NCI-H524 treated with DMSO at 0.1 percent for 48 hours (cell line): ENCODE measurements around the gene DNASE1L3.
"Not testable (repeated sequence)": the region's sequence is repeated elsewhere in the genome, so short reads cannot be mapped to it uniquely, and the experiment has no call there.

Source experiments
- DNase-seq: peaks from one replicate; lab custom pipeline; 2025; lab: John Stamatoyannopoulos, UW

DNASE1L3 gene

DNA sequence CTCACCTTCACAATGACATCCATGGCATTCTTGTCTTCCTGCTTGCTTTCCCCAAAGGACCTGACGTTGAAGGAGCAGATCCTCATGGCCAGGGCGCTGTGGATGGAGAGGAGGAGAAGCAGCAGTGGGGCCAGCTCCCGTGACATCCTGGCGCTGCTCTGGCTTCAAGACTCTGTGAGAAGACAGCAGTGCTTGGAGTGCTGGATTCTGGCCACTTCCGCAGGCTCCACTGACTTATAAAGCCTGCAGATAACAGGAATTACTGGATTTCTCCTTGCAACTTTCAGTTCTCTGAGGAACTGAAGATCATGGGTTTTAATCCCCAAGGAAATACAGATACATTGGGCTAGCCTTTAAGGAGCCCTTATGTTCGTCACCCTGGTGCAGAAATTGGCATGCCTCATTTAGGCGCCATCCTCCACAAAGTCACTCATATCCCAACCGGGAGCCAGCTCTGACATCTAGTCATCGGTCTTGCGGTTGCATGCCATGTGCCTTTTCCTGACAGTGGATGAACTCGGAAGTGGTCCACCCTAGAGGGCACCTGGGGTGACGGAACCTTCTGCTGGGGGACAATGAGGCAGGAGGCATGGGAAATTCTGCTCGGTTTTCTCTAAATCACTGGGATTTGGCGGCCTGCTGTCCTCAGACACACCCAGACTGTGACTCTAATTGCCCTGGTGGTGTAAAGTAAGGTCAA is at the start of gene DNASE1L3:
Gene DNASE1L3 (minus strand): TSS at position 212 of the 700 bp plus-strand sequence. CDS start 66 bp downstream, at position 146.
- no peak for DNase-seq

DNA sequence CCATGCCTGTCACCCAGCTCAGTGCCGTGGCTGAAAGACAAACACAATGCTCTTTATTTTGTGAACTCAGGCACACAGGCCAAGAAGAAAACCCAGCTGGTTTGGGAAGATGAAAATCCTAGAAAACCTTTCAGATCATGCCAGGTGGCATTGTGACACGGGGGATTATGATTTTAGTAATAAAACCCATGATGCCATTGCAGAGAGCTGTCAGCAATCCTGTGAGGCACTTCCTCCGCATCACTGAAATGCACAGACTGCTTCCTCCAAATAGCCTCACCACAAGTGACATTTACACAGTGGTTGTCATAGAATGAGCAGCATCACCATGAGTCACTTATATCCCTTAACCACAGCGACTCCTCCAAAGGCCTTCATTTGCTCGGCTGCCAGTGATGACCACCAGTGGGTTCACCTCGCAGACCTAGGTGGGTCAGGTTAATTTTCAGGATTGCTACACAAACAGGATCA is 49.5 kb upstream of the DNASE1L3 start:
- DNase-seq = no peak

DNA sequence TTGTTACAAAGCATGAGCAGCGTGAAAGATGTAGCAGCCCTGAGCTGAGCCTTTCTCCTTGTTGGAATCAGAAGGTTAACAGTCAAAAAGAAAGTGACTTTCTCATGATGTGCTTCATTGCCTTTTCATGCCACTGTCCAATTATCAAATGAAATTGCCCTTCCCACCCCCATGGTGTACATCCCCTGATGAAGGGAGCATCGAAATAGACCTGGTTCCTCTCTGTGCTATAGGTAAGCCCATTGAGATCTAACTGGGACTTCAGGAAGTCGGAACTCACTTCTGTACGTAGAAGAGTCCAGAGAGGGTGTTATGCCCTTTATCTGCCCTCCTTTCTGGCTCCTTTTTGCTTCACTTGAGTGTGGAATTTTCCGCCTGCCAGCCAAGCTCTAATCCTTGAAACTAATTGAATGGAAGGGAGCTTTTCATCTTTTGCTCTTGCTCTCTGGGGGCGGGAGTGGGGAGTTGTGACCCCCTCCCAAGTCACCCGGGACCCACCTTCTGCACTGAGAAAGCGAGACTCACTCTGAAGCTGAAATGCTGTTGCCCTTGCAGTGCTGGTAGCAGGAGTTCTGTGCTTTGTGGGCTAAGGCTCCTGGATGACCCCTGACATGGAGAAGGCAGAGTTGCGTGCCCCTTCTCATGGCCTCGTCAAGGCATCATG is 47.8 kb upstream of the DNASE1L3 start:
- no peak for DNase-seq

- DNase-seq = no peak
These were observed 45.7 kb upstream of the DNASE1L3 start for GRCh38 chr3:58256511-58256910.

DNA sequence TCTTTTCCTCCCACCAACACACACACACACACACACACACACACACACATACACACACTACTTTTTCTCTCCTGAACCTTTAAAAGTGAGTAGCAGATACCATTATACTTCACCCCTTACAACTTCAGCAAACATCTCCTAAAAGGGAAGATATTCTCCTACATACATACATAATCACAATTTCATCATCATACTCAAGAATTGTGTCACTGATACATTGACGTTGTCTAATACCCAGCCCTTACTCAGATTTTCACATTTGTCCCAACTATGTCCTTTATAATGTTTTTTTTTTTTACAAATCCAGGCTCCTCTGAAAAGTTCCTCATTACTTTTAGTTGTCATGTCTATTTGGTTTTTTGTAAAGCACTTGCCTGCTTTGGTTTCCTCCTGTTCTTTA is 45.3 kb upstream of the DNASE1L3 start:
- DNase-seq = no peak

DNA sequence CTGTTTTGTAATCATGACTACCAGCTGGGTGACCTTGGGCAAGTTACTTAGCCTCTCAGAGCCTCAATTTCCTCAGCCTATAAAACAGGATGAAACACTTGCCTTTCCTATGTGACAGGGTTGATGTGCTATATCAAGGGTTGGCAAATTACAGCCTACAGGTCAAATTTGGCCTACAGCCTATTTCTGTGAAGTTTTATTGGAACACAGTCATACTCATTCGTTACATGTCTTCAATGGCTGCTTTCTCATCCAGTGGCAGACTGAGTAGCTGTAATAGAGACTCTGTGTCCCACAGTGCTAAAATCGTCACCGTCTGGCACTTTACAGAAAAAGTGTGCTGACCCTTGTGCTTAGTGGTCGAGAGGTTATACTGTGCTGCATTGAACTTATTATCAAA is 43.4 kb upstream of the DNASE1L3 start:
- no peak for DNase-seq

DNA sequence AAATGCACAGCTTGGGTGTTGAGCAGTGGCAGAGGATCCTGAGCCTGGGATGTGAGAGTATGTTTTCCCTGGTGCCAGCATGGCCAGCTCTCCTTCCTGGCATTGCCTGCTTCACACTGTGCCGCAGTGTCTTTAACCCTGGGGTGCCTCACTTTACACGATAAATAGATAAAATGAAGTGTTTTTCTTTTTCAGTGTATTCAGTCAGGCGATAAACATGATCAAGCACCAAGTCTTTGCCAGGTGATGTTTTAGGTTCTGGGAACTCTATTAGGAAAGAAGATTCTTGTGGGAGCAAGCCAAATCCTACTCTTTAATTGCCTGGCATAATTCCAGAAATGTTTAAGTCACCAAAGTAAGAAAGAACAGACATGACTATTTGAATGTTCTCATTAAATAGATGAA is 40.9 kb upstream of the DNASE1L3 start:
- DNase-seq = no peak

GRCh38 chr3:58250093-58250707 is 39.4 kb upstream of the DNASE1L3 start:
- DNase-seq = no peak

DNA sequence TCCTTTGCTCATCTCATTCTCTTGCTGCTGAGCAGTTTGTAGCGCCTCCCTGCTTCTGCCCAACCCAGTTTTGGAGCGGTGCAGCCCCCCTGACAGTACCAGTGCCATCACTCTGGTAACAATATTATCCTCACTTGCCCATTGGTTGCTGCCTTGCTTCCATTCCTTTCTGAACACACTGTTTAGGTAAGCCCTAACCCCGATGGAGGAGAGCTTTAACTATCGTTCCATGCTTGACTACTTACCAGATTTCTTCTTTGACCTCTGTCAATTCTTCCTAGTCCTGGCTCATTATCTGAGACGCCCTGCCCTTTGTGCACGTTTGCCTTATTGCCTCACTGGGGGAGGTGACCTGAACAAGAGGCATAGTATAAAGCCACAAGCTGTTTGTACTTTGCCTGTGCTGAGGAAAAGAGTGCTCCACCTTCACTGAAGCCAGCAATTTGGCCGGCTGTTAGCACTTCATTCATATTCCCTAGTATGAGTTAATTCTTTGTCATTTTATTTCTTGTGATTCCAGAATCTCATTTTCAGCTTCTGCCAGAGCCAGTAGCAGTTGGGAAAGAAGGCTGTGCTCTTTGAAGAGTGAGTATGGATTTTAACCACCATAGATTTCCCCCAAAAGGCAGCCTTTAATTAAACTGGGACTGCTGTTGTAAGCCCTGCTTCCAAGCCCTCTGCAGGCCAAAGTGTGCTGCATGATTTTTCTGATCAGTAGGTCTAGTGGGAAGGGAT is 38.8 kb upstream of the DNASE1L3 start:
- no peak for DNase-seq

GRCh38 chr3:58246148-58247047 is 35.6 kb upstream of the DNASE1L3 start:
- no peak for DNase-seq

- DNase-seq = no peak
These were observed 33.3 kb upstream of the DNASE1L3 start for GRCh38 chr3:58243976-58244585.

DNA sequence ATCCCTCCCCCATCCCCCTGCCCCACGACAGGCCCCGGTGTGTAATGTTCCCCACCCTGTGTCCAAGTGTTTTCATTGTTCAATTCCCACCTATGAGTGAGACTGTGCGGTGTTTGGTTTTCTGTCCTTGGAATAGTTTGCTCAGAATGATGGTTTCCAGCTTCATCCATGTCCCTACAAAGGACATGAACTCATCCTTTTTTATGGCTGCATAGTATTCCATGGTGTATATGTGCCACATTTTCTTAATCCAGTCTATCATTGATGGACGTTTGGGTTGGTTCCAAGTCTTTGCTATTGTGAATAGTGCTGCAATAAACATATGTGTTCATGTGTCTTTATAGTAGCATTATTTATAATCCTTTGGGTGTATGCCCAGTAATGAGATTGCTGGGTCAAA is 32.1 kb upstream of the DNASE1L3 start:
- not testable (repeated sequence) for DNase-seq

- DNase-seq = no peak
These were observed 31.6 kb upstream of the DNASE1L3 start for GRCh38 chr3:58242340-58242739.

DNA sequence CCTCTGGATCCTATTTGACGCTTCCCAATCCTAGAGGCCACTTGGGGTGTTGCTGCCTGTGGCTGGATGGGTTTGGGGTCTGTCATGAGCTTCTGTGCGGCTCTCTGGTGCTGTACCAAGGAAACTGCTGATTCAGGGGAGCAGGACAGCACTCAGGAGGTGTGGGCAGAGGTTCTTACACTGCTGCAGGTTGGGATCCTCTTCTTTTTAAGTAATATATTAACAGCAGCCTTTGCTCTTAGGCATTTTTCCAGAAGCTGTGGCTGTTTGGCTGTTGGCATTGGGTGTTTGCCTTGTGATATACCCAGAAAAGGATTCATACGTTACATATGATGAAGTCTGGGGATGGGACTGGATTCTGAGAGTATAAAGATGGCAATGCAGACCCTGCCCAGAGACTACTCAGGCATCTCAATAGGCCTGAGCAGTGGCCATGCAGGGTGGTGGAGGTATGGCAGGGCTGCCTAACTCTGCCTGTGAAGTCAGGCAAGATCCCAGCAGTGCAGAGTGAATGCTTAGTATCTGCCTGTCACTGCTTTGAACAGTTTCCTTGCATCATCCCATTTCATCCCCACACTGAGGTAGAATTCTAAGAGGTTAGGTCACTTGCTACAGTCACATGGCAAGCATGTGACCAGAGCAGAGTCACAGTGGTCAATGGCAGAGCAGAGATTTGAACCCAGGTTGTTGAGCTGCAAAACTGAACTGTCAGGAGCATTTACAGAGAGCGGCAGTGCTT is 30.7 kb upstream of the DNASE1L3 start:
- no peak for DNase-seq

DNA sequence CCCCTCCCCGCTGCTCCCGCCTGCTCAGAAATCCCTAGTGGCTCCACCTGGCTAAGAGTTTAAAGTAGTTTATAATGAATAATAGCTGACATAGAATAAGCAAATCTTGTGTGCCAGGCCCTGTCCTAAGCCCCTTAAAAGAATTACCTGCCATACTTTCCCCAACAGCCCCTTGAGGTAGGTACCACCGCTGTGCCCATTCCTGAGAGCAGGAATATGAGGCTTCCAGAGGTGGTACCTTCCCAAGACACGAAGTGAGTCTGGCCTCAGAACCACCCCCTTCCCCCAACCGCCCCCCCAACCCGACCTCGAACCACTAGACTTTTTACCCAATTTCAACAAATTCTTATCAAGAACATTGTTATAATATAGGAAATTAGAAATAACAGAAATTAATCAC is 28.1 kb upstream of the DNASE1L3 start:
- DNase-seq = no peak

DNA sequence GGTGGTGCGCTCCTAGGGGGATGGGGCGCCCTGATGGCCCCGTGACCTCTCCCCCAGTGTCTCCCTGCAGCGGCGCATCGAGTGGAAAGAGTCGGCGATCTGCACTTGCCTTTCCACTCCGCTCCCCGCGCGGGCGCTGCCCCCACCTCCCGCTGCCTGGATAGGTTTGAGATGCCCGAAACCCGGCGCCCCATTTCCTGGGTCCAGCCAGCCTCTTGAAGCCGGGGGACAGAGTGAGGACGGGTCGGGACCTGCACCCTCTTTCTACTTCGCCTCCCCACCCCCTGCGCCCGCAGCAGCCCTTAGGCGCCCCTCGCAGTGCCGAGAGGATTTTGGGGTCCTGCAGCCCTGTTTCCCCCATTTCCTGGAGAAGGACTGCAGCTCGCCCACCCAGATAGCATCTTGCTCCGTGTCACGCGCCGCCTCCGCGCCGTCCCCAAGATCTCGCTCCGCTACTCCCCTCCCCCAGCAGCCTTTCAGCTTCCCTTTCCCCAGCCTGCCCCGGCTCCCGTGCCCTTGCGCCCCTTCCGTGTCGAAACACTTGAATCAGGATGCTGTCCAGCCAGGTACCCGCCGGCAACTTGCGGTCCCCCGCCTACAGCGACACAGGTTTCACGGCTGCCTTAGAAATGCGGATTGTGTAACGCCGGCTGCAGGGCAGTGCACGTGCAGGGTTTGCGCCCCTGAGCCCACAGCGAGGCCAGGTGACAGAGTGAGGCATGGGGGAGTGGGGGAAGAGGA is 27.3 kb upstream of the DNASE1L3 start:
- DNase-seq = no peak

- DNase-seq = peak; percentile 13
These were observed 26.6 kb upstream of the DNASE1L3 start, which contains the start of gene ABHD6 for GRCh38 chr3:58237238-58237940. TSS of gene ABHD6 (plus strand) at chr3:58237792. CDS start at chr3:58256587, 18,795 bp downstream.

DNA sequence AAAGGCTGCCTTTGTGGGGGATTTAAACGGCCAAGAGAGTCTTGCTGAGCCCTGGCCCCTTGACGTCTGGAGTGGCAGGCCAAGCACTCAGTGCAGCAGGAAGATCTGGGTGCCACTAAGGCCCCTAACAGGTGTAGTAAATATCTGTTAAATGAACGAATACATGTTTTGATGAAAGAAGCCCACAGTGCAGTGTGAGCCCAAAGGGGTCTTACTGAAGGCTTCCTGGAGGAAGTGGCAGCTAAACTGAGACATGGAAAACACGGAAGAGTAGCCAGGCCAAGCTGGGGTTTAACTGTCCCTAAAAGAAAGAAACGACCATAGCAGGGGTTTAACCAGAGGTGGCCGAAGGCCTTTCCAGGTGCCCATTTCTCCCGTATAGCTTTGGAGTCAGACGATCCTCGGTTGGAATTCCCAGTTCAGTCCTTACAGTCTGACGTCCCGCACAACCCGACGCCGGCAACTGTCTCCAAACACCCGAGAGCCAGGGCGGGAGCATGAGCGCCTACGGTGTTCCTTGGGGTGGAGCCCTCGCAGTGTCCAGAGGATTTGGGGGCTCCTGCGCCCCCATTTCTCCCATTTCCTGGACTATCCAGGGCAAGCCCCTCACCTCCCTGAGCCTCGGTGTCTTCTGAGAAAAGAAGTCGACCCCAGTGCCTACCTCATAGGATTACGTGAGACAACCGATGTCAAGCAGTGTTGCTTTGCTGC is 25.9 kb upstream of the DNASE1L3 start:
- no peak for DNase-seq
